ENCODE measurements around the gene LGALS3BP. TPM values are rescaled to one million over a fixed set of nuclear protein-coding genes. Genes with fewer than 3 reads are reported as not detected.

Gene LGALS3BP
- total RNA-seq, 1 experiment from 2014 or later, result 69.8 TPM

- peaks cover 15 to 46% (median 26%) of the 10 kb centered on the region in 3 experiments for H3K36me3 Mint-ChIP-seq (ENCODE audit: insufficient read depth in 1 of 3, low read depth in 3 of 3)
These were observed 11.5 kb upstream of the LGALS3BP start for GRCh38 chr17:78991017-78991738.

More at GRCh38 chr17:78991017-78991738, 11.5 kb upstream of the LGALS3BP start:
- no peak overlapping the region for H2BK5ac ChIP-seq (ENCODE audit: insufficient read length, low read length)
- no CpG with 5 or more reads among the region's 33 CpGs for WGBS (ENCODE audit: extremely low coverage, insufficient read length, low lambda C conversion rate)
- Mint-ChIP-seq H3K27ac (no peak overlapping the region), H3K27me3 (ENCODE audit: low read depth) (peaks cover 20% of the 10 kb centered on the region), H3K9me3 (no peaks in the 10 kb centered on the region), H3K4me3 (no peak overlapping the region), H3K4me1 (peaks cover 8 to 9% of the 10 kb centered on the region in 2 experiments)
- no peak overlapping the region for H2BK20ac ChIP-seq (ENCODE audit: low read depth, low read length, poor library complexity, severe bottlenecking)
- no peak overlapping the region for H2AFZ ChIP-seq (ENCODE audit: low read length)
- H3K27me3 ChIP-seq (ENCODE audit: insufficient read depth, low read length), result no peaks in the 10 kb centered on the region
- no peak overlapping the region for H3K56ac ChIP-seq (ENCODE audit: insufficient read length, low read depth, low read length)
- H3K27ac ChIP-seq (ENCODE audit: insufficient read length, low read depth, low read length), result no peak overlapping the region
- H3T11ph ChIP-seq (ENCODE audit: low read length), result no peak overlapping the region
- no peak for DNase-seq
- H4K8ac ChIP-seq (replicated peaks; ENCODE audit: insufficient read length, low read depth, low read length), result no peak overlapping the region
- no peaks in the 10 kb centered on the region for H3K79me2 ChIP-seq (ENCODE audit: insufficient read depth, low read length)
- H4K5ac ChIP-seq (ENCODE audit: insufficient read length, low read depth, low read length), result no peak overlapping the region
- no peak for TF ChIP-seq CTCF (conservative IDR thresholded peaks at IDR 0.05)
- no peak overlapping the region for H2BK15ac ChIP-seq (ENCODE audit: low read depth, low read length)
- H3K79me1 ChIP-seq (ENCODE audit: insufficient read depth, low read depth, low read length, poor library complexity, severe bottlenecking), result no peaks in the 10 kb centered on the region
- H3K4ac ChIP-seq (ENCODE audit: low read depth, low read length), result no peak overlapping the region
- H3K14ac ChIP-seq (ENCODE audit: insufficient read depth, low read length), result no peak overlapping the region; the same call in 1 of the 2 replicates
- H3K4me1 ChIP-seq (ENCODE audit: insufficient read depth, low read length), result peaks cover 4% of the 10 kb centered on the region; the same call in 1 of the 2 replicates
- H3K18ac ChIP-seq (ENCODE audit: insufficient read length, low read depth, low read length), result no peak overlapping the region
- H3K23me2 ChIP-seq (ENCODE audit: insufficient read length, low read depth, low read length, poor library complexity, severe bottlenecking), result no peaks in the 10 kb centered on the region
- no peak overlapping the region for H2AK5ac ChIP-seq (ENCODE audit: insufficient read length, low read length)
- no peak overlapping the region for H3K23ac ChIP-seq (ENCODE audit: insufficient read length, low read depth, low read length)
- H3K9me3 ChIP-seq (ENCODE audit: control insufficient read depth, low read depth, low read length), result no peaks in the 10 kb centered on the region
- no peak overlapping the region for H3K9ac ChIP-seq (ENCODE audit: extremely low read depth, insufficient read length, low read length)
- no peak overlapping the region for H2BK120ac ChIP-seq (ENCODE audit: low read depth, low read length, poor library complexity, severe bottlenecking)
- no peak overlapping the region for H3K4me2 ChIP-seq (ENCODE audit: insufficient read depth, insufficient read length, low read length)
- no peaks in the 10 kb centered on the region for H4K20me1 ChIP-seq (ENCODE audit: control insufficient read depth, insufficient read depth, insufficient read length)
- no peak overlapping the region for H2BK12ac ChIP-seq (ENCODE audit: insufficient read length, low read depth, low read length)
- H4K91ac ChIP-seq (ENCODE audit: insufficient read length, low read depth, low read length), result no peak overlapping the region
